ENCODE results near the gene MANSC1.

- TF ChIP-seq CTCF (IDR thresholded peaks at IDR 0.05; ENCODE audit: insufficient read depth, low read depth, low read length) (no peak), EZH2 (IDR thresholded peaks at IDR 0.05; ENCODE audit: insufficient read depth, low read length) (no peak)
Measured at GRCh38 chr12:12356896-12357718, 7.1 kb upstream of the MANSC1 start, which contains the start of gene BORCS5.

Measured in astrocyte (in vitro differentiated cells and primary cell).